Measurements from ENCODE around the gene PPTC7.
A peak's percentile ranks its signal among the peaks of the same experiment; 100 is the strongest.

DNA sequence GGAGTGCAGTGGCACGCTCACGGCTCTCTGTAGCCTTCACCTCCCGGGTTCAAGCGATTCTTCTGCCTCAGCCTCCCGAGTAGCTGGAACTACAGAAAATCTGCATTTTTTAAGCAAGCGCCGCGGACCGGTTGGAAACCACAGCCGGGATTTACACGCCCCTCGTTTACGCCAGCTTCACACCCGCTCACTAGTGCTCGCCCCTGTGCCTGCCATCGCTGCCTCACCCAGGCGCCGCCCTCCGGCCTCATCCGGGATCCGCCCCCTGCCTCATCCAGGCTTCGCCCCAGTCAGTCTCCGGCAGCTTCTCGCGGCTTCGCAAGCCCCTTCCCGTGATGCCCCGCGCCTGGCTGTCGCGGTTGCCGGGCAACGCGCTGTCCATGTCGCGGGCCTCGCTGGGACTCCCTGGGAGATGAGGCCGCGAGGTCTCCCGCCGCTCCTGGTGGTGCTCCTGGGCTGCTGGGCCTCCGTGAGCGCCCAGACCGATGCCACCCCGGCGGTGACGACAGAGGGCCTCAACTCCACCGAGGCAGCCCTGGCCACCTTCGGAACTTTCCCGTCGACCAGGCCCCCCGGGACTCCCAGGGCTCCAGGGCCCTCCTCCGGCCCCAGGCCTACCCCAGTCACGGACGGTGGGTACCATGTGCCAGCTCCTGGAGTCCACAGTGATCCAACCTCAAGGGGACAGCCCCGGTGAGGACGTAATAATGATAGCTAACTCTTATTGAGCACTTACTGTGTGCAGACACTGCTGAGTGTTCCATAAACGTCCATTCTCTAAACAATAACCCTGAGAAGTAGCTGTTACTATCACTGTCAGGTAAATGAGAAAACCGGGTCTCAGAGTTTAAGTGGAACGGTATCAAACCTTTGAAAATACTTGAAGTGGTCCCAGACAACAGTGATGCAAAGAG lies 30.9 kb upstream of the PPTC7 start, which contains the start of gene TCTN1:
- TF ChIP-seq POLR2A (IDR thresholded peaks at IDR 0.05; ENCODE audit: low read depth, low read length) (peak; percentile 86), POLR2AphosphoS5 (IDR thresholded peaks at IDR 0.05; ENCODE audit: low read depth, low read length) (peak; percentile 69; the same call in 1 of the 2 replicates), TAF1 (IDR thresholded peaks at IDR 0.05; ENCODE audit: borderline replicate concordance, low read depth, low read length) (0 out of 2 replicates have a peak, but pooled peaks have one; percentile 48)
